ENCODE data around the gene CSF2RB.

Gene CSF2RB

GRCh38 chr22:36904260-36904880 lies 9.1 kb upstream of the CSF2RB start:
- ChIA-PET POLR2A (ENCODE audit: low non-redundant PET) (no interaction called here), CTCF (no interaction called here)
- no peak overlapping the region for H3K27ac ChIP-seq
- DNase-seq (ENCODE audit: low spot score): no peak
- TF ChIP-seq CTCF (conservative IDR thresholded peaks at IDR 0.05; ENCODE audit: low read depth): no peak

GRCh38 chr22:36907253-36908195 lies 5.9 kb upstream of the CSF2RB start:
- ChIA-PET CTCF (no interaction called here), POLR2A (ENCODE audit: low non-redundant PET) (no interaction called here)
- no peak for TF ChIP-seq CTCF (conservative IDR thresholded peaks at IDR 0.05; ENCODE audit: low read depth)
- no peak overlapping the region for H3K27ac ChIP-seq
- DNase-seq (ENCODE audit: low spot score): no peak

DNA sequence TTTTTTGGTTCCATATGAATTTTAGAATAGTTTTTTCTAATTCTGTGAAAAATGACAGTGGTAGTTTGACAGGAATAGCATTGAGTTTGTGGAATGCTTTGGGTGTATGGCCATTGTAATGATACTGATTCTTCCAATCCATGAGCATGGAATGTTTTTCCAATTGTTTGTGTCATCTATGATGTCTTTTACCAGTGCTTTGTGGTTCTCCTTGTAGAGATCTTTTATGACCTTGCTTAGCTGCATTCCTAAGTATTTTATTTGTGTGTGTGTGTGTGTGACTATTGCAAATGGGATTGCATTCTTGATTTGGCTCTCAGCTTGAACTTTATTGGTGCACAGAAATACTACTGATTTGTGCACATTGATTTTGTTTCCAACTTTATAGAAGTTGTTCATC lies 3.0 kb upstream of the CSF2RB start:
- ChIA-PET CTCF (no interaction called here), POLR2A (ENCODE audit: low non-redundant PET) (no interaction called here)
- DNase-seq (ENCODE audit: low spot score): no peak
- TF ChIP-seq CTCF (conservative IDR thresholded peaks at IDR 0.05; ENCODE audit: low read depth): no peak
- no peak overlapping the region for H3K27ac ChIP-seq

GRCh38 chr22:36911887-36912661 lies 1.4 kb upstream of the CSF2RB start:
- H3K27ac ChIP-seq: no peak overlapping the region
- ChIA-PET CTCF (no interaction called here), POLR2A (ENCODE audit: low non-redundant PET) (no interaction called here)
- no peak for DNase-seq (ENCODE audit: low spot score)
- TF ChIP-seq CTCF (conservative IDR thresholded peaks at IDR 0.05; ENCODE audit: low read depth): no peak

- ChIA-PET CTCF (no interaction called here), POLR2A (ENCODE audit: low non-redundant PET) (no interaction called here)
- no peak for DNase-seq (ENCODE audit: low spot score)
- H3K27ac ChIP-seq: no peak overlapping the region
- no peak for TF ChIP-seq CTCF (conservative IDR thresholded peaks at IDR 0.05; ENCODE audit: low read depth)
Measured at GRCh38 chr22:36912694-36913426, 568 bp upstream of the CSF2RB start.

DNA sequence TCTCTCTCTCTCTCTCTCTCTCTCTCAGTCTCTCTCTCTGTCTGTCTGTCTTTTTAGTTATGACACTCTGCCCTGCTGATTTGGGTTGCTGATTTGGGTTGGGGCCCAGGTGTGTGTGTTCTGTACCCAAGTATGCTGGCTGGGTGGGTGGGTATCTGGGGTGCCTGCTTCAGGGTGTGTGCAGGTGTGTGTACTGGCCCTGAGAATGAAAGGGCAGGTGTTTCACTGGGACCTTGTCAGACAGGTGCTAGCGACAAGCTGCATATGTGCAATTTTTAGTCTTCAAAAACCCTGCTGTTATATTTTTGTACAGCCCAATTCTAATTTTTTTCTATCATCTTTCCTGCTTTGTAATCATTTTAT lies 943 bp downstream of the CSF2RB start:
- ChIA-PET POLR2A (ENCODE audit: low non-redundant PET) (no interaction called here), CTCF (interaction anchor here (0.6 to 1.2 kb wide), 2 partner anchors 56 to 58 kb away, joined by 3 read pairs; no protein-coding TSS in a partner anchor)
- H3K27ac ChIP-seq: no peak overlapping the region
- DNase-seq (ENCODE audit: low spot score): no peak
- TF ChIP-seq CTCF (conservative IDR thresholded peaks at IDR 0.05; ENCODE audit: low read depth): no peak
